HepG2 (cell line): ENCODE data around the gene ICAM2.

Experiments
- SMAD3 ChIP-seq: sonication (generic); formaldehyde crosslinking; IDR thresholded peaks from 2 replicates; pipeline ENCODE4 v1.4.0; 2020; ENCODE audit warnings: missing genetic modification reagents
- TERF1 ChIP-seq: sonication (generic); formaldehyde crosslinking; IDR thresholded peaks from 2 replicates; pipeline ENCODE4 v1.8.0; 2022; ENCODE audit warnings: mild to moderate bottlenecking, missing genetic modification reagents, moderate library complexity
- ZBTB1 ChIP-seq: sonication (generic); formaldehyde crosslinking; IDR thresholded peaks from 2 replicates; pipeline ENCODE4 v1.4.0; 2020; ENCODE audit warnings: missing genetic modification reagents, borderline replicate concordance
- ZNF253 ChIP-seq: sonication (generic); formaldehyde crosslinking; IDR thresholded peaks from 2 replicates; pipeline ENCODE4 v1.8.0; 2022; ENCODE audit warnings: mild to moderate bottlenecking, missing genetic modification reagents, borderline replicate concordance
- ZNF678 ChIP-seq: sonication (generic); formaldehyde crosslinking; IDR thresholded peaks from 2 replicates; pipeline ENCODE4 v1.4.0; 2020; ENCODE audit warnings: mild to moderate bottlenecking, missing genetic modification reagents

GRCh38 chr17:63999680-64000531 lies 20.5 kb downstream of the ICAM2 start:
- TF ChIP-seq ZBTB1 (CRISPR knock-in tag) (no peak), ZNF678 (no peak), TERF1 (no peak), SMAD3 (CRISPR knock-in tag) (no peak), ZNF253 (CRISPR knock-in tag) (no peak)
